K562 (cell line): ENCODE results near the gene BTBD16. TPM values are rescaled to one million over a fixed set of nuclear protein-coding genes. Genes with fewer than 3 reads are reported as not detected.

ENCODE experiments used
- ATAC-seq: fragments of 200-7000 bp; cut with Tn5 transposase; 3 replicates; pipeline ENCODE4 v1.9.1; 2020; ENCODE audit warnings: moderate library complexity
- BruUV-seq: library from RNA; stranded (reverse); fragments of 400-500 nt; replicated peaks from 2 replicates; lab custom pipeline; 2021; lab: Mats Ljungman, UMichigan
- CTCF ChIA-PET: fragments of 300-600 bp; formaldehyde crosslinking; extraction: SDS; loops from one replicate; lab custom pipeline; 2021; ENCODE audit warnings: low intra/inter-chr PET ratio; lab: Yijun Ruan, JAX
- POLR2A ChIA-PET: fragments of 300-600, 350-650 bp; sonication (Branson Sonifier 250); formaldehyde crosslinking; extraction: SDS; loops from one replicate; lab custom pipeline; 2021; ENCODE audit warnings: antibody characterized with exemption, inconsistent platforms; lab: Yijun Ruan, JAX
- DNase-seq, 4 experiments: peaks; one replicate each; pipeline versions ENCODE4 v3.0.0 to v3.0.0-alpha.2; 2011 to 2018; ENCODE audit warnings: low spot score in 3 of 4, mixed read lengths in 3 of 4; ENCODE audit errors: extremely low read depth in 1 of 4
- FAIRE-seq: peaks from 2 replicates; lab custom pipeline; 2011; peaks lifted over from hg19 to GRCh38; lab: Jason Lieb, UNC
- H2AFZ ChIP-seq: 2 replicates; pipeline ENCODE4 v1.6.0; 2011; ENCODE audit warnings: low read depth, low read length, control low read depth, inconsistent platforms
- H3K27ac ChIP-seq: fragments of 200-600 bp; 3 replicates; pipeline ENCODE4 v1.8.0; 2011; ENCODE audit warnings: low read depth, mild to moderate bottlenecking, control low read depth, inconsistent platforms, low read length, moderate library complexity, mixed read lengths; ENCODE audit errors: extremely low read depth
- H3K27me3 ChIP-seq, 2 experiments: fragments of 300-600 bp in 1 of 2; 2 replicates in 1 of 2; 3 replicates in 1 of 2; pipeline versions ENCODE4 v1.6.0 to v1.8.0; 2011; ENCODE audit warnings: inconsistent platforms in 2 of 2, low read length in 2 of 2, mild to moderate bottlenecking in 1 of 2, mixed read lengths in 1 of 2, moderate library complexity in 1 of 2; ENCODE audit not compliant: control insufficient read depth in 2 of 2, insufficient read depth in 2 of 2
- H3K36me3 ChIP-seq: fragments of 300-600 bp; 3 replicates; pipeline ENCODE4 v1.8.0; 2011; ENCODE audit warnings: mild to moderate bottlenecking, low read length, inconsistent platforms; ENCODE audit not compliant: control insufficient read depth, insufficient read depth
- H3K4me1 ChIP-seq, 2 experiments: fragments of 200-600 bp in 1 of 2; replicated peaks in 1 of 2; 2 replicates in 1 of 2; 3 replicates in 1 of 2; pipeline versions ENCODE4 v1.5.1 to v1.8.0; 2011; ENCODE audit warnings: inconsistent platforms in 2 of 2, low read length in 2 of 2, mild to moderate bottlenecking in 1 of 2, mixed read lengths in 1 of 2, moderate library complexity in 1 of 2; ENCODE audit not compliant: control insufficient read depth in 2 of 2, insufficient read depth in 2 of 2
- H3K4me2 ChIP-seq: 2 replicates; pipeline ENCODE4 v1.6.1; 2011; ENCODE audit warnings: low read length, control low read depth, inconsistent platforms, mixed read lengths; ENCODE audit not compliant: insufficient read depth
- H3K4me3 ChIP-seq: fragments of 200-600 bp; sonication (generic), shearing (Covaris generic); 2 replicates; pipeline ENCODE4 v1.5.1; 2016; ENCODE audit warnings: control low read depth, inconsistent platforms
- H3K79me2 ChIP-seq: fragments of 200-600 bp; 3 replicates; pipeline ENCODE4 v1.8.0; 2011; ENCODE audit warnings: low read length, inconsistent platforms; ENCODE audit not compliant: control insufficient read depth, insufficient read depth
- H3K9ac ChIP-seq, 2 experiments: 2 replicates each; pipeline versions ENCODE4 v1.6.0 to v1.6.1; 2011; ENCODE audit warnings: low read depth in 2 of 2, low read length in 2 of 2, control low read depth in 1 of 2, inconsistent platforms in 1 of 2, mild to moderate bottlenecking in 1 of 2, mixed read lengths in 1 of 2; ENCODE audit not compliant: insufficient read depth in 1 of 2
- H3K9me1 ChIP-seq: one replicate; pipeline ENCODE4 v1.6.0; 2011; ENCODE audit warnings: inconsistent platforms, mild to moderate bottlenecking, low read length, moderate library complexity; ENCODE audit not compliant: control insufficient read depth, insufficient read depth
- H3K9me3 ChIP-seq: replicated peaks from 2 replicates; pipeline ENCODE4 v1.5.1; 2011; ENCODE audit warnings: low read depth, low read length, inconsistent platforms; ENCODE audit not compliant: control insufficient read depth, insufficient read depth
- H4K20me1 ChIP-seq: replicated peaks from 2 replicates; pipeline ENCODE4 v1.6.1; 2011; ENCODE audit warnings: low read length, inconsistent platforms, mixed read lengths; ENCODE audit not compliant: control insufficient read depth, insufficient read depth
- BDP1 ChIP-seq: IDR thresholded peaks from 3 replicates; pipeline ENCODE4 v1.6.1; 2011; ENCODE audit not compliant: insufficient read length, insufficient read depth
- HMG20B ChIP-seq: fragments of 250-450 bp; sonication (Bioruptor Pico); IDR thresholded peaks from 2 replicates; pipeline ENCODE4 v1.5.0; 2021; ENCODE audit warnings: mild to moderate bottlenecking
- MED1 ChIP-seq: sonication (generic); formaldehyde crosslinking; IDR thresholded peaks from 2 replicates; pipeline ENCODE4 v1.8.1; 2023; ENCODE audit warnings: missing genetic modification reagents, borderline replicate concordance
- NRF1 ChIP-seq, 2 experiments: fragments of 450-650 bp; IDR thresholded peaks in 1 of 2; conservative IDR thresholded peaks in 1 of 2; 2 replicates each; pipeline ENCODE4 v1.6.1; 2014; ENCODE audit warnings: mild to moderate bottlenecking in 2 of 2
- TBP ChIP-seq: optimal IDR thresholded peaks from 2 replicates; pipeline ENCODE3; 2011; ENCODE audit warnings: low read depth, low read length, improper control_type of control experiment
- ZNF347 ChIP-seq: fragments of 450-650 bp; formaldehyde crosslinking; IDR thresholded peaks from 2 replicates; pipeline ENCODE4 v1.4.0; 2020; ENCODE audit warnings: low read depth, mild to moderate bottlenecking, moderate library complexity
- ZNF644 ChIP-seq: fragments of 200-800 bp; sonication (Bioruptor generic); IDR thresholded peaks from 2 replicates; pipeline ENCODE4 v1.6.1; 2016; ENCODE audit warnings: low read depth, missing genetic modification characterization, missing compliant biosample characterization
- WGBS: fragments of 100-300 bp; shearing (Covaris generic); methylation state at CpG from one replicate; pipeline ENCODE4 v1.1.6; 2016; ENCODE audit warnings: low coverage, mixed read lengths; ENCODE audit not compliant: insufficient coverage; ENCODE audit errors: missing lambda C conversion rate; 5-methylcytosine and 5-hydroxymethylcytosine counted together
- in situ Hi-C: fragments of 300-500 bp; cut with MboI; formaldehyde crosslinking; loops from 4 replicates; pipeline ENCODE4 v1.15.0; 2018; ENCODE audit warnings: inconsistent platforms, mixed read lengths
- intact Hi-C: fragments of 100-400 bp; cut with micrococcal nuclease; formaldehyde crosslinking; loops from 2 replicates; pipeline ENCODE4 v1.14.2; 2022
- polyA plus RNA-seq, 8 experiments: library from polyadenylated mRNA; depleted of rRNA in 4 of 8; stranded (reverse) in 5 of 8; unstranded in 3 of 8; fragments of >200 nt; fragmentation: Nextera tagmentation in 2 of 8; fragmentation: Illumina TruSeq in 1 of 8; extraction: Ambion mirVana in 2 of 8; extraction: Trizol in 1 of 8; gene quantifications; 2 replicates each; pipeline versions ENCODE4 v1.2.1 to v1.2.3, GENCODE V29; 2011 to 2014; ENCODE audit warnings: inconsistent platforms in 1 of 8, missing spikeins in 1 of 8
- total RNA-seq, 7 experiments: library from RNA; depleted of rRNA in 6 of 7; stranded (reverse); fragments of >200 nt in 6 of 7; fragmentation: Illumina TruSeq in 2 of 7; extraction: Trizol in 2 of 7; gene quantifications; 2 replicates each; pipeline versions ENCODE4 v1.2.1 to v1.2.3, GENCODE V29; 2011 to 2021; ENCODE audit warnings: low replicate concordance in 1 of 7
- TF ChIP-seq, protein P1 (sequence below): fragments of 450-650 bp; formaldehyde crosslinking; IDR thresholded peaks from 2 replicates; pipeline ENCODE4 v1.4.0; 2020; ENCODE audit warnings: mild to moderate bottlenecking
- TF ChIP-seq, protein P2 (sequence below): fragments of 250-450 bp; sonication (Bioruptor Pico); IDR thresholded peaks from 2 replicates; pipeline ENCODE4 v1.4.0; 2020; ENCODE audit warnings: mild to moderate bottlenecking
- TF ChIP-seq, protein P3 (sequence below): fragments of 450-650 bp; formaldehyde crosslinking; IDR thresholded peaks from 2 replicates; pipeline ENCODE4 v1.4.0; 2020; ENCODE audit warnings: mild to moderate bottlenecking, moderate library complexity
- TF ChIP-seq, protein P4 (sequence below): fragments of 250-450 bp; sonication (Bioruptor Pico); IDR thresholded peaks from 2 replicates; pipeline ENCODE4 v1.8.0; 2021; ENCODE audit warnings: moderate library complexity, mild to moderate bottlenecking, inconsistent platforms
- TF ChIP-seq, protein P5 (sequence below): fragments of 450-650 bp; formaldehyde crosslinking; IDR thresholded peaks from 2 replicates; pipeline ENCODE4 v1.4.0; 2020; ENCODE audit warnings: mild to moderate bottlenecking, moderate library complexity
- TF ChIP-seq, protein P6 (sequence below), 2 experiments: fragments of 250-450 bp in 1 of 2; fragments of 450-650 bp in 1 of 2; sonication (Bioruptor Pico) in 1 of 2; IDR thresholded peaks; 2 replicates each; pipeline versions ENCODE4 v1.6.1 to v1.8.0; 2016 to 2021; ENCODE audit warnings: mild to moderate bottlenecking in 2 of 2, moderate library complexity in 2 of 2, missing compliant biosample characterization in 1 of 2, missing genetic modification characterization in 1 of 2

Gene BTBD16
- total and polyA plus RNA-seq, 9 of the 15 experiments (the other 6 are each of a cell fraction or from before 2014, with no cell fraction given): 0.11 TPM; not detected in 8

DNA sequence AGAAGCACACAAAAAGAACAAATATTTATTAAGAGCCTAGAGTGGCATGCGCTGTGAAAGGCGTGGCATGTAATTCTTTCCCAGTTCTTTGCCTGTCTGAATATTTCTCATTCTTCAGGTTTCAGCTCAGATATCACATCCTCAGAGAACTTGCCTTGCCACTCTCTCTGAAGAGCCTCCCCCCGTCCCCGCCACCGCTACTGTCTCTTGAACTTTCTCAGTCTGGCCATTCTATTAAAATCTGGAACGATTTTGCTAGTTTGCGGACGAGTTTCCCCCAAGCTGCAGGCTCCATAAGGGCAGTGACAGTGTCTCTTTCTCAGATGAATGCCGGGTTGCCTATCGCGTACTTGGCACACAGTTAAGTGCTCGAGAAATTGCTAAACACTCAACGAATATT lies 102.6 kb downstream of the BTBD16 start:
- no peak for FAIRE-seq
- Histone ChIP-seq H3K79me2 (no peaks in the 10 kb centered on the region), H3K9ac (no peak overlapping the region), H3K27ac (no peak overlapping the region), H3K36me3 (no peaks in the 10 kb centered on the region), H3K4me2 (no peak overlapping the region), H2AFZ (peak overlapping the region; percentile 62; the same call in 1 of the 2 replicates), H3K4me1 (peaks cover 0 to 13% of the 10 kb centered on the region in 2 experiments; a peak in 2 of 5 replicates), H3K9me3 (no peaks in the 10 kb centered on the region), H4K20me1 (no peaks in the 10 kb centered on the region), H3K4me3 (no peak overlapping the region), H3K27me3 (peaks cover 5 to 7% of the 10 kb centered on the region in 2 experiments; a peak in 3 of 5 replicates), H3K9me1 (no peaks in the 10 kb centered on the region)
- intact Hi-C loops: no loop called here
- WGBS: 68% methylated on average over 13 of the region's 13 CpGs
- DNase-seq: no peak
- ChIA-PET POLR2A (interaction anchor here (0.5 to 0.6 kb wide), 2 partner anchors 24 to 26 kb away, joined by 3 read pairs; no protein-coding TSS in a partner anchor), CTCF (no interaction called here)
- no TSS peak for BruUV-seq
- in situ Hi-C loops: no loop called here
- no peak for ATAC-seq
- TF ChIP-seq ZNF347 (no peak), BDP1 (no peak), TBP (no peak), MED1 (CRISPR knock-in tag) (no peak), HMG20B (CRISPR knock-in tag) (no peak), NRF1 (conservative IDR thresholded peaks at IDR 0.05 in 1 of 2, IDR thresholded peaks at IDR 0.05 in 1 of 2) (no peak), ZNF644 (tag) (no peak)
- TF ChIP-seq, protein P1, sequence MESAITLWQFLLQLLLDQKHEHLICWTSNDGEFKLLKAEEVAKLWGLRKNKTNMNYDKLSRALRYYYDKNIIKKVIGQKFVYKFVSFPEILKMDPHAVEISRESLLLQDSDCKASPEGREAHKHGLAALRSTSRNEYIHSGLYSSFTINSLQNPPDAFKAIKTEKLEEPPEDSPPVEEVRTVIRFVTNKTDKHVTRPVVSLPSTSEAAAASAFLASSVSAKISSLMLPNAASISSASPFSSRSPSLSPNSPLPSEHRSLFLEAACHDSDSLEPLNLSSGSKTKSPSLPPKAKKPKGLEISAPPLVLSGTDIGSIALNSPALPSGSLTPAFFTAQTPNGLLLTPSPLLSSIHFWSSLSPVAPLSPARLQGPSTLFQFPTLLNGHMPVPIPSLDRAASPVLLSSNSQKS (CRISPR knock-in tag): no peak
- TF ChIP-seq, protein P2, sequence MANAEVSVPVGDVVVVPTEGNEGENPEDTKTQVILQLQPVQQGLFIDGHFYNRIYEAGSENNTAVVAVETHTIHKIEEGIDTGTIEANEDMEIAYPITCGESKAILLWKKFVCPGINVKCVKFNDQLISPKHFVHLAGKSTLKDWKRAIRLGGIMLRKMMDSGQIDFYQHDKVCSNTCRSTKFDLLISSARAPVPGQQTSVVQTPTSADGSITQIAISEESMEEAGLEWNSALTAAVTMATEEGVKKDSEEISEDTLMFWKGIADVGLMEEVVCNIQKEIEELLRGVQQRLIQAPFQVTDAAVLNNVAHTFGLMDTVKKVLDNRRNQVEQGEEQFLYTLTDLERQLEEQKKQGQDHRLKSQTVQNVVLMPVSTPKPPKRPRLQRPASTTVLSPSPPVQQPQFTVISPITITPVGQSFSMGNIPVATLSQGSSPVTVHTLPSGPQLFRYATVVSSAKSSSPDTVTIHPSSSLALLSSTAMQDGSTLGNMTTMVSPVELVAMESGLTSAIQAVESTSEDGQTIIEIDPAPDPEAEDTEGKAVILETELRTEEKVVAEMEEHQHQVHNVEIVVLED: no peak
- TF ChIP-seq, protein P3, sequence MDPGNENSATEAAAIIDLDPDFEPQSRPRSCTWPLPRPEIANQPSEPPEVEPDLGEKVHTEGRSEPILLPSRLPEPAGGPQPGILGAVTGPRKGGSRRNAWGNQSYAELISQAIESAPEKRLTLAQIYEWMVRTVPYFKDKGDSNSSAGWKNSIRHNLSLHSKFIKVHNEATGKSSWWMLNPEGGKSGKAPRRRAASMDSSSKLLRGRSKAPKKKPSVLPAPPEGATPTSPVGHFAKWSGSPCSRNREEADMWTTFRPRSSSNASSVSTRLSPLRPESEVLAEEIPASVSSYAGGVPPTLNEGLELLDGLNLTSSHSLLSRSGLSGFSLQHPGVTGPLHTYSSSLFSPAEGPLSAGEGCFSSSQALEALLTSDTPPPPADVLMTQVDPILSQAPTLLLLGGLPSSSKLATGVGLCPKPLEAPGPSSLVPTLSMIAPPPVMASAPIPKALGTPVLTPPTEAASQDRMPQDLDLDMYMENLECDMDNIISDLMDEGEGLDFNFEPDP: no peak
- TF ChIP-seq, protein P4, sequence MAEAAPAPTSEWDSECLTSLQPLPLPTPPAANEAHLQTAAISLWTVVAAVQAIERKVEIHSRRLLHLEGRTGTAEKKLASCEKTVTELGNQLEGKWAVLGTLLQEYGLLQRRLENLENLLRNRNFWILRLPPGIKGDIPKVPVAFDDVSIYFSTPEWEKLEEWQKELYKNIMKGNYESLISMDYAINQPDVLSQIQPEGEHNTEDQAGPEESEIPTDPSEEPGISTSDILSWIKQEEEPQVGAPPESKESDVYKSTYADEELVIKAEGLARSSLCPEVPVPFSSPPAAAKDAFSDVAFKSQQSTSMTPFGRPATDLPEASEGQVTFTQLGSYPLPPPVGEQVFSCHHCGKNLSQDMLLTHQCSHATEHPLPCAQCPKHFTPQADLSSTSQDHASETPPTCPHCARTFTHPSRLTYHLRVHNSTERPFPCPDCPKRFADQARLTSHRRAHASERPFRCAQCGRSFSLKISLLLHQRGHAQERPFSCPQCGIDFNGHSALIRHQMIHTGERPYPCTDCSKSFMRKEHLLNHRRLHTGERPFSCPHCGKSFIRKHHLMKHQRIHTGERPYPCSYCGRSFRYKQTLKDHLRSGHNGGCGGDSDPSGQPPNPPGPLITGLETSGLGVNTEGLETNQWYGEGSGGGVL (CRISPR knock-in tag): no peak
- TF ChIP-seq, protein P5, sequence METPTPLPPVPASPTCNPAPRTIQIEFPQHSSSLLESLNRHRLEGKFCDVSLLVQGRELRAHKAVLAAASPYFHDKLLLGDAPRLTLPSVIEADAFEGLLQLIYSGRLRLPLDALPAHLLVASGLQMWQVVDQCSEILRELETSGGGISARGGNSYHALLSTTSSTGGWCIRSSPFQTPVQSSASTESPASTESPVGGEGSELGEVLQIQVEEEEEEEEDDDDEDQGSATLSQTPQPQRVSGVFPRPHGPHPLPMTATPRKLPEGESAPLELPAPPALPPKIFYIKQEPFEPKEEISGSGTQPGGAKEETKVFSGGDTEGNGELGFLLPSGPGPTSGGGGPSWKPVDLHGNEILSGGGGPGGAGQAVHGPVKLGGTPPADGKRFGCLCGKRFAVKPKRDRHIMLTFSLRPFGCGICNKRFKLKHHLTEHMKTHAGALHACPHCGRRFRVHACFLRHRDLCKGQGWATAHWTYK (CRISPR knock-in tag): no peak
- TF ChIP-seq, protein P6, sequence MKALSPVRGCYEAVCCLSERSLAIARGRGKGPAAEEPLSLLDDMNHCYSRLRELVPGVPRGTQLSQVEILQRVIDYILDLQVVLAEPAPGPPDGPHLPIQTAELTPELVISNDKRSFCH (CRISPR knock-in tag; IDR thresholded peaks at IDR 0.05): no peak
- TF ChIP-seq, protein P6 (tag; IDR thresholded peaks at IDR 0.05): no peak
